ENCODE data around the gene SAC3D1.
"Not testable (repeated sequence)": the region's sequence is repeated elsewhere in the genome, so short reads cannot be mapped to it uniquely, and the experiment has no call there.

The SAC3D1 gene

GRCh38 chr11:65040847-65041622 is at the start of gene SAC3D1:
Gene SAC3D1, plus strand, starts transcription at chr11:65041210. Its CDS starts 83 bp downstream, at chr11:65041293.
- DNase-seq (ENCODE audit: low read depth in 2 of 2): peak; percentile 58 to 67

GRCh38 chr11:64994318-64994717 is 46.7 kb upstream of the SAC3D1 start:
- DNase-seq (ENCODE audit: low read depth in 2 of 2): no peak

GRCh38 chr11:64996327-64996709 is 44.7 kb upstream of the SAC3D1 start:
- no peak for DNase-seq (ENCODE audit: low read depth in 2 of 2)

DNA sequence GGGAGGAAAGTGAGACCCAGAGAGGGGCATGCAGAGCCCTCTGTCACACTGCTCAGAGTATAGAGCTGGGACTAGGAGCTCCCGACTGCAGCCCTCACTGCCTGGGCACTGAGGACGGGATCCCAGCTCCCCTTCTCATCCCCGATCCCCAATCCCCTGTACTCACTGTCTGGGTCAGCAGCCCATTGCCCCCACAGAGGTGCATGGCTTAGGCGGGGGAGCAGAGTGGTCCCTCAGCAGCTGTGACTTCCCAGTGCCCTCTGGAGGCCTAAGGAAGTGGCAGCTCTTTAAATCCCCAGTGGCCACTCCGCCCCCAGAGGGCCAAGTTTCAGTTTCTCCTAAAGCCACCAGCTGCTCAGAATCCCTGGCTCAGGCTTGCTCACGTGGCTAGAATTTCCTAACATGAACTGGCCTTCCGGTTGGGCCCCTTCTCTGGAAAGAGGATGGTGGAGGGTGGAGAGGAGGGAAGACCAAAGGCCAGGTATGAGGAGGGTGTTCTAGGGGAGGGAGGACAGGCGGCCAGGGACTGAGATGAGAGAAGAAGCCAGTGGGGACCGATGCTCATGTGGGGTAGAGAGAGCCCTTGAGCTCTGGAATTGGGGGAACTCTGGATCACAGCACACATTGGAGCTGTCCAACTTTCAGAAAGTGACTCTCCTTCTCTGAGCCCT is 44.2 kb upstream of the SAC3D1 start, which contains the start of gene BATF2:
Gene BATF2, minus strand, starts transcription at position 262 of the 671 bp plus-strand sequence. Its CDS starts 57 bp downstream, at position 205.
- DNase-seq (ENCODE audit: low read depth in 2 of 2): no peak

DNA sequence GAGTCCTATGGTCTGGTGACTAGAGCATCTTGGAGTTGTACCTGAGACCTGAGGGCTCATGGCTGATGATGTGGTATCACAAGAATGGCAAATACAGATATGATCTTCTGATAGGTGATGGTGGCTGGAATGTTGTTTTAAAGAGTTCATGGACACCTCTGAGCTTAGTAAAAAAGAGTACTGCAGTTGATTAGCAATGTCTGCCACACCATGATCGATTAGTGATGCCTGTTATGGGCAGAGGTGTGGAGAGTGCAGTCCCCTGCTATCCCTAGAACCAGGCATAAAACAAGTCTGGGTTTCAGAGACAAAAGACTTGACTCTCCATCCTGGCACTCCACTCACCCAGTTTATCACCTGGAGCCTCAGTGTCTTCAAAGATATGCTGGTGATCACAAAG is 42.9 kb upstream of the SAC3D1 start:
- no peak for DNase-seq (ENCODE audit: low read depth in 2 of 2)

- no peak for DNase-seq (ENCODE audit: low read depth in 2 of 2)
Observed at GRCh38 chr11:64998690-64999431, 42.1 kb upstream of the SAC3D1 start.

- no peak for DNase-seq (ENCODE audit: low read depth in 2 of 2)
Observed at GRCh38 chr11:64999478-64999877, 41.5 kb upstream of the SAC3D1 start.

GRCh38 chr11:65002706-65003105 is 38.3 kb upstream of the SAC3D1 start:
- no peak for DNase-seq (ENCODE audit: low read depth in 2 of 2)

DNA sequence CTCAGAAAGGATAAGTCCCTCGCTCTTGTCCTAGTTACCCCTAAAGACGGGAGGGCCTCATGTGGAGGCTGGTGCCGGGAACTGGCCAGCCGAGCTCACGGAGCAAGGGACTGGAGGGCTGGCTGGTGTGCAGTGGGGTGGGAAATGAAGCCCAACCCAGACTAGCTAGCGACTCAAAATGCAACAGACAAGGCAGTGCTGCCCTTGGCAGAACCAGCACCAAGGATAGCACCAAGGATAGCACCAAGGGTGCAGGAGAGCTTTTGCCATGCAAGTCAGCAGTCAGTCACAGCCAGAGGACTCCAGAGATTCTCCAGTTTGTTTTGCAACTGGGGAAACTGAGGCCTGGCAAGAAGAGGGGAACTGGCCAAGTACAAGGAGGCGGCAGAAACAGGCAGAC is 37.7 kb upstream of the SAC3D1 start:
- DNase-seq (ENCODE audit: low read depth in 2 of 2): no peak

DNA sequence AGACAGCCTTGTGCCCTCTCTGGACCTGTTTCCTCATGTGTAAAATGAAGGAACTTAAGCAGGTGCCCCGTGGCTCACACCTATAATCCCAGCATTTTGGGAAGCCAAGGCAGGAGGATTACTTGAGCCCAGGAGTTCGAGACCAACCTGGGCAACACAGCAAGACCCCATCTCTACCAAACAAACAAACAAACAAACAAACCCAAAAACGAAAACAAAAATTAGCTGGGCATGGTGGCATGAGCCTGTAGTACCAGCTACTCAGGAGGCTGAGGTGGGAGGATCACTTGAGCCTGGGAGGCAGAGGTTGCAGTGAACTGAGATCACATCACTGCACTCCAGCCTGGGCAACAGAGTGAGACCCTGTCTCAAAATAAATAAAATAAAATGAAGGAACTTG is 37.0 kb upstream of the SAC3D1 start:
- DNase-seq (ENCODE audit: low read depth in 2 of 2): not testable (repeated sequence)

- DNase-seq (ENCODE audit: low read depth in 2 of 2): no peak
Observed at GRCh38 chr11:65008016-65008415, 33.0 kb upstream of the SAC3D1 start.

DNA sequence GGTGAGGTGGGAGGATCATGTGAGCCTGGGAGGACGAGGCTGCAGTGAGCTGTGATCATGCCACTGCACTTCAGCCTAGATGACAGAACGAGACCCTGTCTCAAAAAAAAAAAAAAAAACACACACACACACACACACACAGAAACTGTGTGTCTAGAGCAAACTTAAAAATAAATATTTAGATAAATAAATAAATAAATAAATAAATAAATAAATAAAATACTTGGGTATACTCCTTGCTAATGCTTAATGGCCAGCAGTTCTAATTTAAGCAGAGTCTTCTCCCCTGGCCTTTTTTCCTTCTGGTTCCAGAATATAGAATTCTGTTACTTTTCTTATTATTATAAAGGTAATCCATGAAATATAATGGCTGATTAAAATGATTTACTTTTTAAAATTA is 32.1 kb upstream of the SAC3D1 start:
- DNase-seq (ENCODE audit: low read depth in 2 of 2): no peak

GRCh38 chr11:65013130-65013887 is 27.7 kb upstream of the SAC3D1 start:
- peak; percentile 77 to 81 for DNase-seq (ENCODE audit: low read depth in 2 of 2)

- peak; percentile 73 to 75 for DNase-seq (ENCODE audit: low read depth in 2 of 2)
Observed at GRCh38 chr11:65013888-65014725, 26.9 kb upstream of the SAC3D1 start, which contains the start of gene ARL2. Gene ARL2, plus strand, starts transcription at chr11:65014160. Its CDS starts 48 bp downstream, at chr11:65014208.

GRCh38 chr11:65014726-65015227 is 26.2 kb upstream of the SAC3D1 start:
- DNase-seq (ENCODE audit: low read depth in 2 of 2): no peak

DNA sequence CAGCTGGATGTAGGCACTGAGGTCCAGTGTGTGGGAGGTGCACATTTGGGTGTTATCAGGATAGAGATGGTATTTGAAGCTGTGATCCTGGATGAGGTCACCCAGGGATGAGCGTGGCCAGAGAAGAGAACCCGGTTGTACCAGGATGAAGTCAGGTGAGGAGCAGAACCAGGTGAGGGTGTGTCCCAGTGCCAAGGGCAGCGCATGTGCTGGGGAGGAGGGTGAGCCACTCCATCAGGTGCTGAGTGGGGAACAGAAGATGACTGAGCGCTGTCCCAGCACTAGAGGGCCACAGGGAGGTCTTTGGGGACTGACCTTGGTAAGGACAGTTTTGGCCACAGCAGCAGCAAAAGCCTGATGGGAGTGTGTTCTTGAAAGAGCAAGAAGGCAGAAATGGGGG is 24.3 kb upstream of the SAC3D1 start:
- DNase-seq (ENCODE audit: low read depth in 2 of 2): no peak

- no peak for DNase-seq (ENCODE audit: low read depth in 2 of 2)
Observed at GRCh38 chr11:65017937-65018336, 23.1 kb upstream of the SAC3D1 start.

- no peak for DNase-seq (ENCODE audit: low read depth in 2 of 2)
Observed at GRCh38 chr11:65019824-65020223, 21.2 kb upstream of the SAC3D1 start.

- DNase-seq (ENCODE audit: low read depth in 2 of 2): no peak
Observed at GRCh38 chr11:65021003-65021402, 20.0 kb upstream of the SAC3D1 start.

DNA sequence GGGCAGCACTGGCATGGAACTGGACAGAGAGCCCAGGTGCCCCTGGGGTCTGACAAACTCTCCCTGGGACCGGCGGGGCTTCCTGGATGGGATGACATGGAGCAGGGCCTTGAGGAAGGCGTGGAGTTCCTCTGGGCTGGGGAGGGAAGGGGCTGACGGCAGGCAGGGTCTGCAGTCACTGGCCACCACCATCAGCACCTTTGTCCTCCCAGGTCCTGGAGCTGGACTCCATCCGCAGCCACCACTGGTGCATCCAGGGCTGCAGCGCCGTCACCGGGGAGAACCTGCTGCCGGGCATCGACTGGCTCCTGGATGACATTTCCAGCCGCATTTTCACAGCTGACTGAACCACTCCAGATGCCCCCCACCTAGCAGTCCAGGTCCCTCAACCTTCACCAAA is 19.5 kb upstream of the SAC3D1 start:
- no peak for DNase-seq (ENCODE audit: low read depth in 2 of 2)
